ENCODE measurements around the gene SLC49A3.
"Not testable (repeated sequence)": the region's sequence is repeated elsewhere in the genome, so short reads cannot be mapped to it uniquely, and the experiment has no call there.

Gene SLC49A3

GRCh38 chr4:702618-703048 is 13.7 kb upstream of the SLC49A3 start:
- no peak for DNase-seq (ENCODE audit: low read depth)

GRCh38 chr4:700587-701264 is 11.8 kb upstream of the SLC49A3 start:
- no peak for DNase-seq (ENCODE audit: low read depth)

DNA sequence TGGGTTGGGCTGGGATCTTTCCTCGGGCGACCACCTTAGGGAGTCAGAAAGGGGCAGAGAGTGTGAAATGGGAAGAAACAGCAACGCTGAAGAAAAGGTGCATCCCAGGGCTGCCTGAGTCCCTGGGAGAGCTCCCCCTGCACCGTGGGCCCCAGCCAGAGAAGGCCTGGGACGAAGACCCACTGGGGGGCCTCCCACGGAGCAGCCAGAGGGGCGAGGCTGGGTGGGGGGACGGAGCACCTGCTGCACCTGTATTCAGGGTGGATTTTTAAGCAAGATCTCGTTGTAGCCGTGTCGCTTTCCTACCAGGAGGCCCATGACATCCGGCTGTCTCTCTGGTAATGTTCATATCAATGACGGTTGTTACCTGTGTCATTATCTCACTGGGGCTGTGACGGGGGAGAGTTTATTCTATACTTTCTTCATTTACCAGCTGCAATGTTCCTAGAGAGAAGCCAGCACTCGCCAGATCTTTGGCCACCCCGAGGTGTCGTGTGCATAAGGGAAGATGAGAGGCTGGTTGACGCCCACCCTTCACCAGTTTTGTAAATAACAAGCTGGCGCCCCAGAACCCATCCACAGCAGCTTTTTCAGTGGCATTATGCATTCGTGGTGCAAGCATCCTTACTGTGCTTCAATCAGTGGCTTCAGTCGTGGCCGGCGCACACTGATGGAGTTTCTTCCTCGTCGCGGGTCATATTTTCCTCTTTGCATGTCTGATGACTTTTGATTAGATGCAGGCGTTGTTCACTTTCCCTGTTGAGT is 11.0 kb upstream of the SLC49A3 start:
- no peak for DNase-seq (ENCODE audit: low read depth)

GRCh38 chr4:694341-694940 is 5.5 kb upstream of the SLC49A3 start:
- not testable (repeated sequence) for DNase-seq (ENCODE audit: low read depth)

DNA sequence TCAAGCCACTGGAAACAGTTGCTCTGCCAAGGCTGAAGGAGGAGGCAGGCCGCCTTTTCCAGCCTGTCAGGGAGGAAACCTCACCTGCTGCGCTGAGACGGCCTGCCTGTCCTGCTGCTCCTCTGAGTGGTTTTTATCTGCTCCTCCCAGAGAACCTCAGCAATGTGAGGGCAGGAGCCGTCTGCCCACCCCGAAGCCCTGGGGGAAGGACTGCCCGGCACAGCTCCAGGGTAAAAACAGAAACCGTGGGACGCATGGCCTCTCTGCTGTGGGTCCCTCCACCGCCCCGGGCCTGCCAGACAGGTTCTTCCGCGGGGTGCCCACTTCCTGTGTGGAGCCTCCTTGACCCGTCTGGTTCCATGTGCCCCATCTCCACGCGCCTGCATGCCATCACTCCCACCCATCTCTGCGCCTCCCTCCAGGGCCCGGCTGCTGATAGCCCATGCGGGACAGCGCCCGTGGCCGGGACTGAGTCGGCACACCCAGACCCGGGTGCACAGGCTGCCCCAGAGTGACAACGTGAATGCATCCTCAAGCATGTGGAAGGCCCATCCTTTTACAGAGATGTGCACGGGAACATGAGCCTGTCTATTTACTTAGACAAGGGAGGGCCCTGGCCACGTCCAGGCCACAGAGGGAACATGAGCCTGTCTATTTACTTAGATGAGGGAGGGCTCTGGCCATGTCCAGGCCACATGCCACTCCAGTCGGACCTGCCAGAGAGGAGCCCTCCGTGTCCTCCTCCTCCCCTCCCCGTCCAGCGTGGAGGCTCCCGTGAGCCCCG is 4.0 kb upstream of the SLC49A3 start:
- no peak for DNase-seq (ENCODE audit: low read depth)

GRCh38 chr4:689723-690122 is 772 bp upstream of the SLC49A3 start:
- no peak for DNase-seq (ENCODE audit: low read depth)

- DNase-seq (ENCODE audit: low read depth): no peak
These were observed 739 bp downstream of the SLC49A3 start for GRCh38 chr4:687971-688853.

GRCh38 chr4:687048-687970 is 1.6 kb downstream of the SLC49A3 start:
- peak; percentile 95 for DNase-seq (ENCODE audit: low read depth)

- DNase-seq (ENCODE audit: low read depth): no peak
These were observed 2.4 kb downstream of the SLC49A3 start for GRCh38 chr4:686413-687040.

- DNase-seq (ENCODE audit: low read depth): no peak
These were observed 3.1 kb downstream of the SLC49A3 start for GRCh38 chr4:685679-686412.

GRCh38 chr4:684623-685327 is 4.2 kb downstream of the SLC49A3 start:
- no peak for DNase-seq (ENCODE audit: low read depth)

- DNase-seq (ENCODE audit: low read depth): peak; percentile 69
These were observed 4.8 kb downstream of the SLC49A3 start for GRCh38 chr4:683982-684622.

- DNase-seq (ENCODE audit: low read depth): no peak
These were observed 5.6 kb downstream of the SLC49A3 start for GRCh38 chr4:683247-683897.

GRCh38 chr4:682490-683172 is 6.3 kb downstream of the SLC49A3 start:
- DNase-seq (ENCODE audit: low read depth): no peak

DNA sequence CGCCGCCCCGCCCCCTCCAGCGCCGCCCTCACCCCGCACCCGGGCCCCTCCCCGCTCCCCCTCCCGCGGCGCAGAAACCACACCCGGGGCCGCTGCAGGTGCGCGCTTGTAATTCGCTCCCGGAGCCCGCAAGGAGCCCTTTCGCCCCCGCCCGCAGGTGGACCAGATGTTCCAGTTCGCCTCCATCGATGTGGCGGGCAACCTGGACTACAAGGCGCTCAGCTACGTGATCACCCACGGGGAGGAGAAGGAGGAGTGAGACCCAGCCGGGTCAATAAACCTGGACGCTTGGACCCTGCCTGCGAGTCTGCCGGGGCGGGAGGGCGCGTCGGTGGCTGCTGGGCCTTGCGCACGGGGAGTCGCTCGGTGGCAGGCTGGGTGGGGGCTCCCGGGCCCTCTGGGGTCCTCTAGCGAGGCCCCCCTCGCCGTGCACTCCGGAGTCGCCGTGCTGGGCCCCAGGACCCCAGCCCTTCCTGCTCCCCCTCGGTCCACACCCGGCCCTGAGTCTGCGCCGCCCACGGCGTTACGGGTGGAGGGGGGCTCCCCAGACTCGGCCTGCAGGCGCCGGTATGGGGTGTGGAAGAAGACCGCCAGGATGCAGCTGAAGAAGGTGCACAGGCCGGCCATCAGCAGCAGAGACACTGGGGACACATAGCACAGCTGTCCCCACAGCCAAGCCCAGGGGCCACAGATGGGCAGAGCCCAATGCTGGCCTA is 7.1 kb downstream of the SLC49A3 start:
- DNase-seq (ENCODE audit: low read depth): no peak

Data from ELR (cell line).